PC-3 (cell line): ENCODE data around the gene OR51M1. TPM values are rescaled to one million over a fixed set of nuclear protein-coding genes. Genes with fewer than 3 reads are reported as not detected.

Experiments used
- ATAC-seq: fragments of 200-7000 bp; cut with Tn5 transposase; 2 replicates; pipeline ENCODE4 v1.9.1; 2020; ENCODE audit warnings: mild to moderate bottlenecking, moderate library complexity
- BruUV-seq: library from RNA; stranded (reverse); fragments of 400-500 nt; replicated peaks from 2 replicates; lab custom pipeline; 2021; lab: Mats Ljungman, UMichigan
- CTCF ChIA-PET: fragments of 300-600 bp; sonication (Branson Sonifier 250); formaldehyde crosslinking; loops from one replicate; lab custom pipeline; 2022; ENCODE audit warnings: antibody characterized with exemption; lab: Charles Lee
- POLR2A ChIA-PET: fragments of 300-600 bp; sonication (Branson Sonifier 250); formaldehyde crosslinking; loops from one replicate; lab custom pipeline; 2022; ENCODE audit warnings: antibody characterized with exemption; ENCODE audit not compliant: unreplicated experiment; lab: Charles Lee
- DNase-seq: peaks from one replicate; pipeline ENCODE4 v3.0.0-alpha.2; 2015
- H2AFZ ChIP-seq: fragments of 300-600 bp; sonication (generic); 2 replicates; pipeline ENCODE4 v1.6.0; 2016; ENCODE audit warnings: antibody characterized with exemption, low read length
- H3F3A ChIP-seq: fragments of 300-600 bp; sonication (generic); one replicate; pipeline ENCODE4 v1.6.0; 2017; ENCODE audit warnings: antibody characterized with exemption, low read length, control low read depth, mild to moderate bottlenecking; ENCODE audit not compliant: unreplicated experiment
- H3K27ac ChIP-seq: fragments of 300-600 bp; sonication (generic); 2 replicates; pipeline ENCODE4 v1.5.1; 2016; ENCODE audit warnings: mild to moderate bottlenecking, low read length
- H3K27me3 ChIP-seq: fragments of 300-600 bp; sonication (generic); 2 replicates; pipeline ENCODE4 v1.6.1; 2016; ENCODE audit warnings: low read length, mixed read lengths
- H3K36me3 ChIP-seq: fragments of 300-600 bp; sonication (generic); 2 replicates; pipeline ENCODE4 v1.6.1; 2016; ENCODE audit warnings: low read depth, mixed run types, low read length, mixed read lengths
- H3K4me1 ChIP-seq: fragments of 300-600 bp; sonication (generic); 2 replicates; pipeline ENCODE4 v1.5.1; 2016; ENCODE audit warnings: low read length; ENCODE audit not compliant: insufficient read depth
- H3K4me2 ChIP-seq: fragments of 300-600 bp; sonication (generic); 2 replicates; pipeline ENCODE4 v1.6.0; 2016; ENCODE audit warnings: low read length
- H3K4me3 ChIP-seq: fragments of 300-600 bp; sonication (generic); 2 replicates; pipeline ENCODE4 v1.5.1; 2016; ENCODE audit warnings: mild to moderate bottlenecking, low read length, mixed read lengths
- H3K79me2 ChIP-seq: fragments of 300-600 bp; sonication (generic); 2 replicates; pipeline ENCODE4 v1.6.1; 2017; ENCODE audit warnings: low read length, mixed read lengths
- H3K9ac ChIP-seq: fragments of 300-600 bp; sonication (generic); 2 replicates; pipeline ENCODE4 v1.6.0; 2016; ENCODE audit warnings: mild to moderate bottlenecking, low read length
- H3K9me2 ChIP-seq: fragments of 300-600 bp; sonication (generic); replicated peaks from 2 replicates; pipeline ENCODE4 v1.6.1; 2016; ENCODE audit warnings: mixed run types, low read length, mixed read lengths
- H3K9me3 ChIP-seq: fragments of 300-600 bp; sonication (generic); 2 replicates; pipeline ENCODE4 v1.6.1; 2016; ENCODE audit warnings: low read length, mixed read lengths
- H4K20me1 ChIP-seq: fragments of 300-600 bp; sonication (generic); 2 replicates; pipeline ENCODE4 v1.6.1; 2016; ENCODE audit warnings: low read length, mixed read lengths
- EZH2 ChIP-seq: fragments of 300-600 bp; sonication (generic); IDR thresholded peaks from one replicate; pipeline ENCODE4 v1.6.1; 2017; ENCODE audit warnings: antibody characterized with exemption, mild to moderate bottlenecking, low read length; ENCODE audit not compliant: unreplicated experiment
- EZH2phosphoT487 ChIP-seq: fragments of 300-600 bp; sonication (generic); IDR thresholded peaks from 2 replicates; pipeline ENCODE4 v1.6.1; 2018; ENCODE audit warnings: mild to moderate bottlenecking, antibody characterized with exemption, low read length, borderline replicate concordance
- intact Hi-C: fragments of 100-400 bp; cut with micrococcal nuclease; formaldehyde crosslinking; loops from 2 replicates; pipeline ENCODE4 v1.9.0; 2023
- total RNA-seq: library from RNA; depleted of rRNA; stranded (reverse); fragments of >200 nt; gene quantifications from 2 replicates; pipeline ENCODE4 v1.2.3, GENCODE V29; 2014
- TF ChIP-seq, protein P1 (sequence below): fragments of 300-600 bp; sonication (generic); conservative IDR thresholded peaks from 2 replicates; pipeline ENCODE4 v1.5.1; 2017; ENCODE audit warnings: antibody characterized with exemption, low read depth, mild to moderate bottlenecking, low read length

OR51M1 gene
- total RNA-seq, 1 experiment from 2014 or later, result not detected

DNA sequence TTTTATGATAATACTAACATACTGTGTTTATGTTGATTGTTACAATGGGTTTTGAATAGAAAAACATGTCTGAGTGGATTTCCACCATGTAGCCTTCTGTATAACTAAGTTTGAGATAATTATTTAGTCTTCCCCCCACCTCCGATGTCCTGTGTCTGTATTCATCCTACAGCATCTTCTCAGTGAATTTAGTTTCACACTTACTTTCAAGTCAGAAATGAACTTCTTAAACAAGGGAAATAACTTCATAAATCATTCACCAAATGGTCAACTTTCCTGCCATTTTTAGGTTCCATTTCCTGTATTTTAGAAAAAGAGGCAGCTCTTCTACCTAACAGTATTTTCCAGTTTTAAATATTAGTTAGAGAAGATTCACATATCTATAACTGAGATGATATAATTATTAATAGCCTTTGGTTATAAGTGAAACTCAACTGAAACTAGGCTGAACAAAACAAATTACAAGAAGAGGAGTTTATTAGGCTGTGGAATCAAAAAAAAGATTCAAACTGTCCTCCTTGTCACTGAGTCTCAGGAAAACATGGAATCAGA is 43.8 kb upstream of the OR51M1 start:
- ATAC-seq (no peak), DNase-seq (no peak)
- H3K9ac ChIP-seq, result no peak overlapping the region
- H4K20me1 ChIP-seq, result no peaks in the 10 kb centered on the region
- H3K27ac ChIP-seq, result no peak overlapping the region
- no peaks in the 10 kb centered on the region for H3K4me1 ChIP-seq
- no TSS peak for BruUV-seq
- H2AFZ ChIP-seq, result no peak overlapping the region
- H3K4me3 ChIP-seq, result no peak overlapping the region
- intact Hi-C loops, result no loop called here
- H3K9me3 ChIP-seq, result no peaks in the 10 kb centered on the region
- ChIA-PET POLR2A (no interaction called here), CTCF (no interaction called here)
- no peaks in the 10 kb centered on the region for H3K27me3 ChIP-seq
- H3F3A ChIP-seq, result no peaks in the 10 kb centered on the region
- no peaks in the 10 kb centered on the region for H3K9me2 ChIP-seq
- H3K36me3 ChIP-seq, result no peaks in the 10 kb centered on the region
- H3K4me2 ChIP-seq, result no peak overlapping the region
- no peaks in the 10 kb centered on the region for H3K79me2 ChIP-seq
- no peak for TF ChIP-seq EZH2
- TF ChIP-seq EZH2phosphoT487, result no peak
- TF ChIP-seq, protein P1, sequence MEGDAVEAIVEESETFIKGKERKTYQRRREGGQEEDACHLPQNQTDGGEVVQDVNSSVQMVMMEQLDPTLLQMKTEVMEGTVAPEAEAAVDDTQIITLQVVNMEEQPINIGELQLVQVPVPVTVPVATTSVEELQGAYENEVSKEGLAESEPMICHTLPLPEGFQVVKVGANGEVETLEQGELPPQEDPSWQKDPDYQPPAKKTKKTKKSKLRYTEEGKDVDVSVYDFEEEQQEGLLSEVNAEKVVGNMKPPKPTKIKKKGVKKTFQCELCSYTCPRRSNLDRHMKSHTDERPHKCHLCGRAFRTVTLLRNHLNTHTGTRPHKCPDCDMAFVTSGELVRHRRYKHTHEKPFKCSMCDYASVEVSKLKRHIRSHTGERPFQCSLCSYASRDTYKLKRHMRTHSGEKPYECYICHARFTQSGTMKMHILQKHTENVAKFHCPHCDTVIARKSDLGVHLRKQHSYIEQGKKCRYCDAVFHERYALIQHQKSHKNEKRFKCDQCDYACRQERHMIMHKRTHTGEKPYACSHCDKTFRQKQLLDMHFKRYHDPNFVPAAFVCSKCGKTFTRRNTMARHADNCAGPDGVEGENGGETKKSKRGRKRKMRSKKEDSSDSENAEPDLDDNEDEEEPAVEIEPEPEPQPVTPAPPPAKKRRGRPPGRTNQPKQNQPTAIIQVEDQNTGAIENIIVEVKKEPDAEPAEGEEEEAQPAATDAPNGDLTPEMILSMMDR, result no peak

DNA sequence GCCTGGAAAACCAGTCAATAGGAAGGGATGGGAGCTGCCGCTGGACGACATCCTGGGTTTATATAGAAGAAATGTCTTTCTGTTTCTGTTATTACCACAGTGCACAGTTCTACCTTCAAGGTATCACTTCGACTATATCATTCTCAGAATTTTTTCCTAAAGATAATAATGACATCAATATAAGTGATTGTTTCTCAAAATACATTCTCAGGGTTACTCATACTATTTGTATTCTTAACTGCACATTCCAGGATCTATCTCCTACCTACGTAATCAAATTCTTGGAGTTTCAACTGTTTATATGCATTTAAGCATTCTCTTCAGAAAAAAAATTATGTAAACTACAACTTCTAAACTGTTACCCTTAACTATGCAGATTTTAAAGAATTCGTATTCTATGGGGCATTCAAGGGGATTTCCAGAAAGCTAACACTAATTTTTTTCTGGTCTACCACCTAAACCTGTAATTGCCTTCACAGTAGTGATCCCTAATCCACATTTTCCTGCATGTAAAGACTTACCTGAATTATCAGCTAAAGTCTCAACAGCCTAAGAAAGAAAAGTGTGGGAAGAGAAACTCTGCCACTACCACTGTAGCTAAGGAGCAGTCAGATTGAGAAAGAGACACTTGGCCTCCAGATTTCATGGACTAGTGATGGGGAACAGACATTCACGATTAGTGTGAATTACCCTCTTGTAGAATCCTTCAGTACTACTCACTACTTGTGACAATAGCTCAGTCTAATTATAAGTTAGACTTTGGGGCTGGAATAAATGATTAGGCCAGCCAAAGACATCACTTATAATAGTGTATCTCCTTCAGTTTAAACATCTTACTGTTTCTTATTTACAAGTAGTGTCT is 39.9 kb upstream of the OR51M1 start, which contains the start of gene OR51B5:
Gene OR51B5, minus strand, starts transcription at position 51 of the 862 bp plus-strand sequence. Its CDS starts 0 bp downstream, at position 51.
- Histone ChIP-seq H3K4me2 (no peak within 1 kb of the TSS), H3K27me3 (no peaks in the 10 kb centered on the region), H2AFZ (no peak within 1 kb of the TSS), H3K36me3 (no peaks in the 10 kb centered on the region), H3F3A (no peaks in the 10 kb centered on the region), H3K9ac (no peak within 1 kb of the TSS), H4K20me1 (no peaks in the 10 kb centered on the region), H3K79me2 (no peaks in the 10 kb centered on the region), H3K27ac (no peak within 1 kb of the TSS), H3K4me3 (no peak within 1 kb of the TSS), H3K4me1 (no peaks in the 10 kb centered on the region), H3K9me3 (no peaks in the 10 kb centered on the region), H3K9me2 (no peaks in the 10 kb centered on the region)
- intact Hi-C loops, result no loop called here
- ATAC-seq, result no peak
- BruUV-seq, result no TSS peak
- TF ChIP-seq EZH2phosphoT487 (no peak), EZH2 (no peak)
- TF ChIP-seq, protein P1, result no peak
- DNase-seq, result no peak
- CTCF ChIA-PET, result no interaction called here
- POLR2A ChIA-PET, result no interaction called here

DNA sequence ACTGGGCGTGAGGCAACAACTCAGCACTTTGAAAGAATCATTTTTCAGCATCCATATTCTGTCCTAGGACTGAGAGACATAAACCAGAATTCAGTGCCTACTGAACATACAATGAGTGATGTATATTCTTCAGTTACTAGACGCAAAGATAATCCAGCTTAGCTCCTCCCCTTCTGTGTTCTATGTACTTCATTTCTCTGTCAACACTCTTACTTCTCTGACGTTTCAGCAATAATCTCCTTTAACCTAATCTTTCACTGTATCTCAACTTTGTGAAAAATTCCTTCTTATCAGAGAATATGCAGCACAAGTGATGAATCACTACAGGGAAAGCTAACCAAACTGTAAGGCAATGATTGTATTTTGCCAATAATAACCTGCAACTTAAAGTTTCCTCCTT is 37.8 kb upstream of the OR51M1 start:
- no peaks in the 10 kb centered on the region for H3K4me1 ChIP-seq
- ATAC-seq, result no peak
- H3K9me3 ChIP-seq, result no peaks in the 10 kb centered on the region
- intact Hi-C loops, result no loop called here
- H3K4me2 ChIP-seq, result no peak overlapping the region
- TF ChIP-seq, protein P1, result no peak
- TF ChIP-seq EZH2phosphoT487 (no peak), EZH2 (no peak)
- no TSS peak for BruUV-seq
- no peak overlapping the region for H2AFZ ChIP-seq
- no peaks in the 10 kb centered on the region for H3F3A ChIP-seq
- CTCF ChIA-PET, result no interaction called here
- no peak overlapping the region for H3K27ac ChIP-seq
- no peak overlapping the region for H3K9ac ChIP-seq
- no peaks in the 10 kb centered on the region for H3K79me2 ChIP-seq
- H3K4me3 ChIP-seq, result no peak overlapping the region
- H3K27me3 ChIP-seq, result no peaks in the 10 kb centered on the region
- no peaks in the 10 kb centered on the region for H4K20me1 ChIP-seq
- H3K36me3 ChIP-seq, result no peaks in the 10 kb centered on the region
- H3K9me2 ChIP-seq, result no peaks in the 10 kb centered on the region
- POLR2A ChIA-PET, result no interaction called here
- DNase-seq, result no peak
